Gastroesophageal sphincter (tissue), 4 donors: ENCODE results near the gene ZNF766. TPM values are rescaled to one million over a fixed set of nuclear protein-coding genes. Genes with fewer than 3 reads are reported as not detected.
A peak's percentile ranks its signal among the peaks of the same experiment; 100 is the strongest.

Experiments
- ATAC-seq: fragments of 150-250 bp; one replicate; pipeline ENCODE4 v1.9.1; 2016; ENCODE audit warnings: mild to moderate bottlenecking, moderate library complexity
- H3K27ac ChIP-seq, 4 donors: fragments of 200-600 bp; sonication (generic) in 3 of 4; 1 replicate in 3 of 4; 2 replicates in 1 of 4; pipeline ENCODE4 v1.5.1; 2016 to 2019
- H3K27me3 ChIP-seq: fragments of 200-600 bp; sonication (generic); one replicate; pipeline ENCODE4 v1.5.1; 2019
- H3K36me3 ChIP-seq, 2 donors: fragments of 200-600 bp; sonication (generic); one replicate each; pipeline ENCODE4 v1.5.1; 2019; ENCODE audit warnings: control low read depth in 1 of 2
- H3K4me1 ChIP-seq, 3 donors: fragments of 200-600 bp; sonication (generic); 1 replicate in 2 of 3; 2 replicates in 1 of 3; pipeline ENCODE4 v1.5.1; 2016 to 2019; ENCODE audit warnings: control low read depth in 2 of 3
- H3K4me3 ChIP-seq, 2 donors: fragments of 200-600 bp; sonication (generic); one replicate each; pipeline ENCODE4 v1.5.1; 2019; ENCODE audit warnings: mild to moderate bottlenecking in 1 of 2, moderate library complexity in 1 of 2
- H3K9me3 ChIP-seq, 3 donors: fragments of 200-600 bp; sonication (generic); one replicate each; pipeline ENCODE4 v1.5.1; 2017 to 2019; ENCODE audit warnings: control low read depth in 2 of 3
- CTCF ChIP-seq, 4 experiments: fragments of 200-600 bp in 2 of 4; fragments of 450-650 bp in 2 of 4; sonication (generic) in 1 of 4; IDR thresholded peaks; one replicate each; pipeline ENCODE4 v1.5.1; 2017 to 2019; ENCODE audit warnings: antibody characterized with exemption in 4 of 4, mild to moderate bottlenecking in 2 of 4, moderate library complexity in 2 of 4
- EP300 ChIP-seq: sonication (generic); formaldehyde crosslinking; IDR thresholded peaks from one replicate; pipeline ENCODE4 v1.6.1; 2017; ENCODE audit warnings: antibody characterized with exemption, mild to moderate bottlenecking
- POLR2A ChIP-seq, 2 donors: fragments of 450-650 bp; IDR thresholded peaks; one replicate each; pipeline ENCODE4 v1.6.1; 2017; ENCODE audit warnings: antibody characterized with exemption in 2 of 2, mild to moderate bottlenecking in 2 of 2, moderate library complexity in 1 of 2
- POLR2AphosphoS5 ChIP-seq: sonication (generic); formaldehyde crosslinking; IDR thresholded peaks from one replicate; pipeline ENCODE4 v1.6.1; 2017; ENCODE audit warnings: antibody characterized with exemption
- WGBS, 2 donors: methylation state at CpG; one replicate each; pipeline ENCODE4 v1.1.5; 2018; ENCODE audit warnings: low coverage in 1 of 2; 5-methylcytosine and 5-hydroxymethylcytosine counted together
- total RNA-seq, 4 donors: library from RNA; depleted of rRNA; stranded (reverse); fragments of >200 nt; gene quantifications; one replicate each; pipeline ENCODE4 v1.1.0, GENCODE V29; 2016

Gene ZNF766
- 10 to 100 TPM in 2 of 4 donors, 1 to 10 TPM in 2; 10.0 to 16.9 (median 10.3) TPM for total RNA-seq

- ATAC-seq = peak; percentile 100
- Histone ChIP-seq H3K27me3 (no peaks in the 10 kb centered on the region), H3K4me3 (peak within 1 kb of the TSS; percentile 81 to 96), H3K27ac (peak within 1 kb of the TSS; percentile 88 to 97 (median 96)), H3K9me3 (no peaks in the 10 kb centered on the region), H3K4me1 (peaks cover 3 to 47% (median 14%) of the 10 kb centered on the region in 3 donors), H3K36me3 (peaks cover 0 to 17% of the 10 kb centered on the region in 2 donors)
- WGBS, 2 donors = 3% methylated on average over 8 of the region's 70 CpGs; no CpG with 5 or more reads in 1 of the 2 donors
- TF ChIP-seq POLR2AphosphoS5 (peak; percentile 94), EP300 (no peak), CTCF (IDR thresholded peaks at IDR 0.05) (no peak), POLR2A (IDR thresholded peaks at IDR 0.05) (peak; percentile 69 to 80)
Observed at GRCh38 chr19:52269338-52270261, at the start of gene ZNF766. Gene ZNF766 (plus strand): TSS chr19:52269587. CDS start chr19:52269614, 27 bp downstream.

- Histone ChIP-seq H3K9me3 (no peaks in the 10 kb centered on the region), H3K27ac (no peak overlapping the region), H3K27me3 (no peaks in the 10 kb centered on the region), H3K4me1 (no peaks in the 10 kb centered on the region), H3K4me3 (no peak overlapping the region), H3K36me3 (peaks cover 9 to 100% of the 10 kb centered on the region in 2 donors)
- ATAC-seq = no peak
- TF ChIP-seq EP300 (no peak), CTCF (IDR thresholded peaks at IDR 0.05) (no peak), POLR2AphosphoS5 (no peak), POLR2A (IDR thresholded peaks at IDR 0.05) (no peak)
- 100% methylated on average over 3 of the region's 8 CpGs; no CpG with 5 or more reads in 1 of the 2 donors for WGBS, 2 donors
Observed at GRCh38 chr19:52219611-52220010, 49.8 kb upstream of the ZNF766 start.

GRCh38 chr19:52221031-52221430 lies 48.4 kb upstream of the ZNF766 start:
- Histone ChIP-seq H3K36me3 (peaks cover 9 to 100% of the 10 kb centered on the region in 2 donors), H3K4me3 (no peak overlapping the region), H3K27ac (no peak overlapping the region), H3K9me3 (no peaks in the 10 kb centered on the region), H3K4me1 (no peaks in the 10 kb centered on the region), H3K27me3 (no peaks in the 10 kb centered on the region)
- TF ChIP-seq EP300 = no peak
- no peak for TF ChIP-seq POLR2AphosphoS5
- TF ChIP-seq POLR2A (IDR thresholded peaks at IDR 0.05) = no peak
- TF ChIP-seq CTCF (IDR thresholded peaks at IDR 0.05) = no peak
- WGBS, 2 donors = 96 to 100% methylated on average over 1 to 6 of the region's 6 CpGs
- no peak for ATAC-seq

GRCh38 chr19:52221831-52222375 lies 47.5 kb upstream of the ZNF766 start:
- Histone ChIP-seq H3K27me3 (no peaks in the 10 kb centered on the region), H3K9me3 (no peaks in the 10 kb centered on the region), H3K36me3 (peaks cover 9 to 100% of the 10 kb centered on the region in 2 donors), H3K4me1 (no peaks in the 10 kb centered on the region), H3K27ac (no peak overlapping the region), H3K4me3 (no peak overlapping the region)
- 71 to 93% methylated on average over 2 to 4 of the region's 7 CpGs for WGBS, 2 donors
- TF ChIP-seq POLR2A (IDR thresholded peaks at IDR 0.05) (no peak), CTCF (IDR thresholded peaks at IDR 0.05) (no peak), EP300 (no peak), POLR2AphosphoS5 (no peak)
- ATAC-seq = no peak
